ENCODE results near the gene TRPM4. TPM values are rescaled to one million over a fixed set of nuclear protein-coding genes. Genes with fewer than 3 reads are reported as not detected.

The TRPM4 gene
- total RNA-seq, 1 experiment from 2014 or later, result 8.4 TPM

DNA sequence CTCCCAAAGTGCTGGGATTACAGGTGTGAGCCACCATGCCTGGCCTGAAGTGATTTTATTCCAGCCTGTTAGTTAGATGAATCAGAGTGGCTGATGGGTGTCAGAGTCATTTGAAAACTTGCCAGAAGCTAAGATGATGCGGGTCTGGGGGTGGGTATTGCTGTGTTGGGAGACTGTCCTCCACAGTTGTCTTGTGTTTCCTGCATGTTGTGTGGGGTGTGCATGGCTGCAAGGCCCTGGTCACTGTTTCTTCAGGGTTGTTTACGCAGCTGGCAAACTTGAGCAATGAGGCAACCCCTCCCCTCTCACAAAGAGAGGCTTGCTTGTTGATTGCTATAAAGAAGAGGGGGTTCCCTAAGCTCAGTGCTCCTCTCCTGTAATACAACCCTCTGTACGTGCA lies 71.8 kb downstream of the TRPM4 start:
- no peak overlapping the region for H3K4me3 ChIP-seq
- no peaks in the 10 kb centered on the region for H3K9me3 ChIP-seq
- H3K36me3 ChIP-seq, result no peaks in the 10 kb centered on the region
- no peak for DNase-seq
- H3K27me3 ChIP-seq, result no peaks in the 10 kb centered on the region

DNA sequence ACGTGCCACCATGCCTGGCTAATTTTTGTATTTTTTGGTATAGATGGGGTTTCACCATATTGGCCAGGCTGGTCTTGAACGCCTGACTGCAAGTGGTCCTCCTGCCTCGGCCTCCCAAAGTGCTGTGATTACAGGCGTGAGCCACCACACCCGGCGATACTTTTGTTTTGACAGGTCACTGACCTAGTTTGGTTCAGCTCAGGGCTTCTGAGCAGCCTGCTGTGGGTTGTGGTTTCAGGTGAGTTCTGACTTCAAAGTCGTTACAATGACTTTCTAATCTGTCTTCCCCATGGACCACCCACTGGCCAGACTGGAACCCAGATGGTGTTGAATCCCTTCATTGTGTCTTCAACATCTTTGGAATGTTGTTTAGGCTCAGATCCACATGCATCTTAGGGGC lies 73.8 kb downstream of the TRPM4 start:
- Histone ChIP-seq H3K27me3 (no peaks in the 10 kb centered on the region; the same call in 1 of the 2 replicates), H3K4me3 (no peak overlapping the region), H3K36me3 (no peaks in the 10 kb centered on the region), H3K9me3 (no peaks in the 10 kb centered on the region)
- no peak for DNase-seq

DNA sequence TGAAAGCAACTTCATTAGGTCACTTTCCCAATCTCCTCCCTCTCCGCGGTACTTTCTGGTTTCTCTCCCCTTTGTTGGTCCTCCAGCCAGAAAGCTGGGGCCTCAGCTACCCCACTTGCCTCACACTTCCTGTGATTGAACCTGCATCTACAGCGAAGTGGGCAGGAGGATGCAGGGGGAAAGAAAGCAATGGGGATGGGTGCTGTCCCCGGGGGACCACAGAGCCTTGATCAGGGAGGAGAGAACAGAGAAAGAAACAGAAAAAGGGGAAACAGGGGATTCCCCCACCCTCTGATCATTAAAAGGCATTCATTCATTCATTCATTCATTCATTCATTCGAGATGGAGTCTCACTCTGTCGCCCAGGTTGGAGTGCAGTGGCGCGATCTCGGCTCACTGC lies 74.2 kb downstream of the TRPM4 start:
- no peaks in the 10 kb centered on the region for H3K36me3 ChIP-seq
- H3K27me3 ChIP-seq, result no peaks in the 10 kb centered on the region; the same call in 1 of the 2 replicates
- no peak overlapping the region for H3K4me3 ChIP-seq
- no peaks in the 10 kb centered on the region for H3K9me3 ChIP-seq
- no peak for DNase-seq

DNA sequence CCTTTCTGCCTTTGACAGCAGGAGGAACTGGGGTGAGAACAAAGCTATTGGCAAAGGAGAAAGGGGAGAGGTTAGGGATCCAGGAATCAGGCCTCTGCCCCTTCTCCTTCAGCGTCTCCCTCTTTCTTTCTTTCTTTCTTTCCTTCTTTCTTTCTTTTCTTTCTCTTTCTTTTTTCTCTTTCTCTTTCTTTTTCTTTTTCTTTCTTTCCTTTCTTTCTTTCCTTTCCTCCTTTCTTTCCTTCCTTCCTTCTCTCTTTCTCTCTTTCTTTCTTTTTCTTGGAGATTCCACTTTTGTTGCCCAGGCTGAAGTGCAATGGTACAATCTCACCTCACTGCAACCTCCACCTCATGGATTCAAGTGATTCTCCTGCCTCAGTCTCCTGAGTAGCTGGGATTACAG lies 75.6 kb downstream of the TRPM4 start:
- no peak overlapping the region for H3K4me3 ChIP-seq
- DNase-seq, result no peak
- no peaks in the 10 kb centered on the region for H3K36me3 ChIP-seq
- H3K27me3 ChIP-seq, result peaks cover 3% of the 10 kb centered on the region
- no peaks in the 10 kb centered on the region for H3K9me3 ChIP-seq

DNA sequence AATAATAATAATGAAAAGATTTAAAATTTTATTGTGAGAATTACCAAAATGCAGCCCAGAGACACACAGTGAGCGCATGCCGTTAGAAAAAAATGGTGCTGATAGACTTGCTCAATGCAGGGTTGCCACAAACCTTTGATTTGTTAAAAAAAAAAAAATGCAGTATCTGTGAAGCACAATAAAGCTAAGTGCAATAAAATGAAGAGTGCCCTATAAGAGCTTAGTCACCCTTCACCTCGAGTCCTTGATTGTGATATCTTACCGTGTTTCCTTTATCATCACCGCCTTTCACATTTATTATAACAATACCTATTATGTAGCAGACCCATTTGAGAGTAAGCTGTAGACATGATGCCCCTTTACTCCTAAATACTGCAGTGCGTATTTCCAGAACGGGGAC lies 84.2 kb downstream of the TRPM4 start:
- H3K9me3 ChIP-seq, result no peaks in the 10 kb centered on the region
- H3K27me3 ChIP-seq, result peaks cover 3% of the 10 kb centered on the region; the same call in 1 of the 2 replicates
- DNase-seq, result no peak
- H3K4me3 ChIP-seq, result no peak overlapping the region
- H3K36me3 ChIP-seq, result no peaks in the 10 kb centered on the region

DNA sequence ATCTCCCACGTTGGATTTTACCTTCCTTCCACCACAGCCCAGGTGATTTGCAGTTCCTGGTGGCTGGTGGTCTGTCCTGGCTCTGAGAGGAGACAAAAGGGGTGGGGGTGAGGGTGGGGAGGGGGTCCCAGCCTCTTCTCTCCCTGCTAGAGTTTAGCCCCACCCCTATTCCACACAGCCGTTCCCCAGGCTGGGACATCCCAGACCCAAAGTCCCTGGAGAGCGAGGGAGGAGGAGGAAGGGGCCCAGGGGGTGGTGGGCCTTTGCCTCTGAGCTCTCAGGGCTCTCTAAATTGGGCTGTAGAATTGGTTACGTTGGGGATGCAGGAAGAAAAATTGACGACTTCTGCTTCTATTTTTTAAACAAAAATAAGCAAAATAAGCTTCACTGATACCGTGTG lies 85.5 kb downstream of the TRPM4 start:
- Histone ChIP-seq H3K4me3 (no peak overlapping the region), H3K9me3 (no peaks in the 10 kb centered on the region), H3K27me3 (no peaks in the 10 kb centered on the region), H3K36me3 (no peaks in the 10 kb centered on the region)
- DNase-seq, result no peak

DNA sequence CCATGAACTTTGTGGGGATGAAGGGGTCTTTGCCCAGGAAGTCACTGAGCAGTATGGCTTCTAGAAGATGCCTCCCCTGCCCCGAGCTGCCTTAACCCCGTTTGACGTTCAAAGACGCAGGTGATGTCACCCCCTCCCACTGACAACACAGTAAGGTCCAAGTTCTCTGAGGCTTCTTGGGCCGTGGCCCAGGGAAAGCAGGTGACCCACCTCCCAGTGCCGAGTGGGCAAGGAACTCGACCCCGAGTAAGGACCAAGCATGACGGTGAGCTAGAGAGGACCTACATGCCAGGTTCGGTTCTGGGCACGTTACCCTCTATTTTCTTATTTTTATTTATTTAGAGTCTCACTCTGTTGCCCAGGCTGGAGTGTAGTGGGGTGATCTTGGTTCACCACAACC lies 86.1 kb downstream of the TRPM4 start:
- Histone ChIP-seq H3K27me3 (no peaks in the 10 kb centered on the region), H3K36me3 (no peaks in the 10 kb centered on the region), H3K4me3 (no peak overlapping the region), H3K9me3 (no peaks in the 10 kb centered on the region)
- DNase-seq, result no peak

DNA sequence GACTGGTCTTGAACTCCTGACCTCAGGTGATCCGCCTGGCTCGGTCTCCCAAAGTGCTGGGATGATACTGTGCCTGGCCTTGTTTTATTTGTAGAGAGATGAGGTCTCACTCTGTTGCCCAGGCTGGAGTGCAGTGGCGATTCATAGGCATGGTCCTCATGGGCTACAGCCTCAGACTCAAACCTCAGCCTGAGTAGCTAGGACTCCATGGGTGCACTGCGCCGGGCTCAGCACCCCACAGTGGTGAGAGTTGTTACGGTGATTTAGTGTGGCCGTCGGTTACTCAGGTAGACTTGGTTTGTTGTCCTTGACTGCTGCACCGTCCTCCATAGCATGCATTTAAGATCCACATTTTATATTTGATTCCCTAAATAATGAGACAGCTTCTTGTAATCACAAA lies 86.7 kb downstream of the TRPM4 start:
- Histone ChIP-seq H3K9me3 (no peaks in the 10 kb centered on the region), H3K4me3 (no peak overlapping the region), H3K36me3 (no peaks in the 10 kb centered on the region), H3K27me3 (no peaks in the 10 kb centered on the region)
- no peak for DNase-seq

DNA sequence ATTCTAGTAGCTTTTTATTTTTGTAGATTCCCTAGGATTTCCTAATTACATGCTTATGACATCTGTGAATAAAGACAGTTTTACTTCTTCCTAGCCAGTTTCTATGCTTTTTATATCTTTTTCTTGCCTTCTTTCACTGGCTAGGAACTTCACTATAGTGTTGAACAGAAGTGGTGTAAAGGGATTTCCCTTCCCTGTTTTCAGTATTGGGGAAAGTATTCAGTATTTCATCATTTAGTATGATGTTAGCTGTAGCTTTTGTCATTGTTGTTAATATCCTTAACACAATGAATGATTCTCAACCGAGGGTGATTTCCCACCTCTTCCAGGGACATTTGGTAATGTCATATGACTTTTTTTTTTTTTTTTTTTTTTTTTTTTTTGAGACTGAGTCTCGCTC lies 90.1 kb downstream of the TRPM4 start:
- Histone ChIP-seq H3K27me3 (peaks cover 2% of the 10 kb centered on the region; the same call in 1 of the 2 replicates), H3K9me3 (peaks cover 7% of the 10 kb centered on the region; the same call in 1 of the 2 replicates), H3K4me3 (no peak overlapping the region), H3K36me3 (no peaks in the 10 kb centered on the region)
- DNase-seq, result no peak

DNA sequence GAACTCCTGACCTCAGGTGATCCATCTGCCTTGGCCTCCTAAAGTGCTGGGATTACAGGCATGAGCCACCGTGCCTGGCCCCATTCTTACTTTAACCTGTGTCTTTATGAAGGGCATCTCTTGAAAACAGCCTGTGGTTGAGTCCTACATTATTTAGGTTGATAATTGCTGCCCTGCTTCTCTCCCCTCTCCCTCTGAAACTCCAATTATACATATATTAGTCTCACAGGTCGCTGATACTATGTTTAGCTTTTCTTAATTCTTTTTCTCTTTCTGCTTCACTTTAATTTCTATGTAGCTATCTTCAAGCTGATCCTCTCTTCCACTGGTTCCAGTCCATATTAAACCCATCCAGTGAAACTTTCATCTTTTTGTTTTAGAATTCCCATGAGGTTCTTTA lies 92.3 kb downstream of the TRPM4 start:
- H3K36me3 ChIP-seq, result no peaks in the 10 kb centered on the region
- H3K27me3 ChIP-seq, result peaks cover 2% of the 10 kb centered on the region; the same call in 1 of the 2 replicates
- H3K4me3 ChIP-seq, result no peak overlapping the region
- peaks cover 7% of the 10 kb centered on the region; the same call in 1 of the 2 replicates for H3K9me3 ChIP-seq
- DNase-seq, result no peak

DNA sequence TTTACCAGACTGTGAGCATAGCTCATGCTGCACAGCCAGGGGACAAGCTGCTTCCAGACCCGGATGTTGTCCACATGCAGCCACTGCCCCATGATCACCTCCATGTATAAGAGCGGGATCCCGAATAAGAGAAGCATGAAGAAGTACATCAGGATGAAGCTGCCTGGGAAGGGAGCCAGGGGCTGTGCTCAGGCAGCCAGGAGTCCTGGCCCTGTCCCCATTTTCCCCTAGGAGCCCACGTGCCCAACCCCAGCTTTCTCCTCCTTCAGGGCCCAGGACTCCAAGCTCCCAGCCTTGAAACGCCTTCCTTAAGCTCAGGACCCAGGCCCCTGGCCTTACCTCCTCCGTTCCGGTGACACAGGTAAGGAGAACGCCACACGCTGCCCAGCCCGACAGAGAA lies 98.1 kb downstream of the TRPM4 start:
- H3K9me3 ChIP-seq, result peaks cover 13% of the 10 kb centered on the region
- peaks cover 2% of the 10 kb centered on the region; the same call in 1 of the 2 replicates for H3K27me3 ChIP-seq
- no peak for DNase-seq
- H3K36me3 ChIP-seq, result no peaks in the 10 kb centered on the region
- H3K4me3 ChIP-seq, result no peak overlapping the region

DNA sequence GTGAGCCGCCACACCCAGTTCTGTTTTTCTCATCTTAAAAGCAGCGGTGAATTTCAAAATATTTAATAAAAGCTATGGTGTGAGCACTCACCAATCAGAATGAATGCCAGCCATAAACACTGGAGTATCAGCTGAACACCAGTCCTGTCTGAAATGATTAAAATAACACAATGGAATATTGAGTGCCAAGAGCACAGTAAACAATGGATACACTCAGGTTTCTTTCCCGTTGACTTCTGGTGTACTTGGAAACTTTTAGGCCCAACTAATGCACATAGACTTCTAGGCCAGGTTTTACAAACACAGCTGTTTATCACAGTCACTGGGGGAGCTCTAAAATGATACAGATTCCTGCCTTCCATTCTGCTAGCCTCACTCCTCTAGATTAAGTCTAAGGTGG lies 99.1 kb downstream of the TRPM4 start:
- H3K27me3 ChIP-seq, result no peaks in the 10 kb centered on the region
- no peaks in the 10 kb centered on the region for H3K36me3 ChIP-seq
- H3K9me3 ChIP-seq, result peaks cover 11% of the 10 kb centered on the region
- DNase-seq, result no peak
- no peak overlapping the region for H3K4me3 ChIP-seq

Other genes starting within 250 kb of the TRPM4 start
- gene DHDH, start 224.1 kb upstream of the TRPM4 start, total RNA-seq (2014; rRNA removed; shearing (Covaris generic); ENCODE audit: low replicate concordance), result not detected in 2 replicates
- gene BAX, start 202.9 kb upstream of the TRPM4 start, total RNA-seq (2014; rRNA removed; shearing (Covaris generic); ENCODE audit: low replicate concordance), result 38.2 and 61.4 TPM in 2 replicates
- 880 and 1,766 TPM in 2 replicates for gene FTL, start 192.5 kb upstream of the TRPM4 start, total RNA-seq (2014; rRNA removed; shearing (Covaris generic); ENCODE audit: low replicate concordance)
- gene GYS1, start 164.5 kb upstream of the TRPM4 start, total RNA-seq (2014; rRNA removed; shearing (Covaris generic); ENCODE audit: low replicate concordance), result 34.3 and 46.2 TPM in 2 replicates
- gene RUVBL2, start 163.9 kb upstream of the TRPM4 start, total RNA-seq (2014; rRNA removed; shearing (Covaris generic); ENCODE audit: low replicate concordance), result 386 and 644 TPM in 2 replicates
- not detected in 2 replicates for gene LHB, start 140.7 kb upstream of the TRPM4 start, total RNA-seq (2014; rRNA removed; shearing (Covaris generic); ENCODE audit: low replicate concordance)
- gene CGB3, start 133.5 kb upstream of the TRPM4 start, total RNA-seq (2014; rRNA removed; shearing (Covaris generic); ENCODE audit: low replicate concordance), result not detected in 2 replicates
- gene CGB2, start 125.9 kb upstream of the TRPM4 start, total RNA-seq (2014; rRNA removed; shearing (Covaris generic); ENCODE audit: low replicate concordance), result not detected in 2 replicates
- not detected in 2 replicates for gene CGB1, start 120.9 kb upstream of the TRPM4 start, total RNA-seq (2014; rRNA removed; shearing (Covaris generic); ENCODE audit: low replicate concordance)
- gene CGB5, start 113.9 kb upstream of the TRPM4 start, total RNA-seq (2014; rRNA removed; shearing (Covaris generic); ENCODE audit: low replicate concordance), result not detected in 2 replicates
- not detected in 2 replicates for gene CGB8, start 108.7 kb upstream of the TRPM4 start, total RNA-seq (2014; rRNA removed; shearing (Covaris generic); ENCODE audit: low replicate concordance)
- not detected in 2 replicates for gene CGB7, start 100.0 kb upstream of the TRPM4 start, total RNA-seq (2014; rRNA removed; shearing (Covaris generic); ENCODE audit: low replicate concordance)
- gene NTF4, start 93.0 kb upstream of the TRPM4 start, total RNA-seq (2014; rRNA removed; shearing (Covaris generic); ENCODE audit: low replicate concordance), result not detected in 2 replicates
- not detected in 2 replicates for gene KCNA7, start 85.1 kb upstream of the TRPM4 start, total RNA-seq (2014; rRNA removed; shearing (Covaris generic); ENCODE audit: low replicate concordance)
- gene SNRNP70, start 72.3 kb upstream of the TRPM4 start, total RNA-seq (2014; rRNA removed; shearing (Covaris generic); ENCODE audit: low replicate concordance), result 172 and 247 TPM in 2 replicates
- gene LIN7B, start 43.4 kb upstream of the TRPM4 start, total RNA-seq (2014; rRNA removed; shearing (Covaris generic); ENCODE audit: low replicate concordance), result 12.3 and 20.4 TPM in 2 replicates
- gene C19orf73, start 38.6 kb upstream of the TRPM4 start, total RNA-seq (2014; rRNA removed; shearing (Covaris generic); ENCODE audit: low replicate concordance), result 3.7 and 4.6 TPM in 2 replicates
- 3.4 and 21.4 TPM in 2 replicates for gene PPFIA3, start 38.2 kb upstream of the TRPM4 start, total RNA-seq (2014; rRNA removed; shearing (Covaris generic); ENCODE audit: low replicate concordance)
- gene HRC, start 2.4 kb upstream of the TRPM4 start, total RNA-seq (2014; rRNA removed; shearing (Covaris generic); ENCODE audit: low replicate concordance), result not detected in 2 replicates
- gene SLC6A16, start 167.4 kb downstream of the TRPM4 start, total RNA-seq (2014; rRNA removed; shearing (Covaris generic); ENCODE audit: low replicate concordance), result not detected in 2 replicates
- gene CD37, start 177.6 kb downstream of the TRPM4 start, total RNA-seq (2014; rRNA removed; shearing (Covaris generic); ENCODE audit: low replicate concordance), result not detected in 2 replicates
- 13.5 and 14.6 TPM in 2 replicates for gene TEAD2, start 204.6 kb downstream of the TRPM4 start, total RNA-seq (2014; rRNA removed; shearing (Covaris generic); ENCODE audit: low replicate concordance)
- gene DKKL1, start 206.1 kb downstream of the TRPM4 start, total RNA-seq (2014; rRNA removed; shearing (Covaris generic); ENCODE audit: low replicate concordance), result not detected in 2 replicates
- not detected in 2 replicates for gene KASH5, start 230.5 kb downstream of the TRPM4 start, total RNA-seq (2014; rRNA removed; shearing (Covaris generic); ENCODE audit: low replicate concordance)